K562 (cell line): ENCODE results near the gene NLRP10. TPM values are rescaled to one million over a fixed set of nuclear protein-coding genes. Genes with fewer than 3 reads are reported as not detected.

ENCODE experiments used
- ATAC-seq: fragments of 200-7000 bp; cut with Tn5 transposase; 3 replicates; pipeline ENCODE4 v1.9.1; 2020; ENCODE audit warnings: moderate library complexity
- BruUV-seq: library from RNA; stranded (reverse); fragments of 400-500 nt; replicated peaks from 2 replicates; lab custom pipeline; 2021; lab: Mats Ljungman, UMichigan
- CTCF ChIA-PET: fragments of 300-600 bp; formaldehyde crosslinking; extraction: SDS; loops from one replicate; lab custom pipeline; 2021; ENCODE audit warnings: low intra/inter-chr PET ratio; lab: Yijun Ruan, JAX
- POLR2A ChIA-PET: fragments of 300-600, 350-650 bp; sonication (Branson Sonifier 250); formaldehyde crosslinking; extraction: SDS; loops from one replicate; lab custom pipeline; 2021; ENCODE audit warnings: antibody characterized with exemption, inconsistent platforms; lab: Yijun Ruan, JAX
- DNase-seq, 4 experiments: peaks; one replicate each; pipeline versions ENCODE4 v3.0.0 to v3.0.0-alpha.2; 2011 to 2018; ENCODE audit warnings: low spot score in 3 of 4, mixed read lengths in 3 of 4; ENCODE audit errors: extremely low read depth in 1 of 4
- FAIRE-seq: peaks from 2 replicates; lab custom pipeline; 2011; peaks lifted over from hg19 to GRCh38; lab: Jason Lieb, UNC
- H2AFZ ChIP-seq: 2 replicates; pipeline ENCODE4 v1.6.0; 2011; ENCODE audit warnings: low read depth, low read length, control low read depth, inconsistent platforms
- H3K27ac ChIP-seq: fragments of 200-600 bp; 3 replicates; pipeline ENCODE4 v1.8.0; 2011; ENCODE audit warnings: low read depth, mild to moderate bottlenecking, control low read depth, inconsistent platforms, low read length, moderate library complexity, mixed read lengths; ENCODE audit errors: extremely low read depth
- H3K27me3 ChIP-seq, 2 experiments: fragments of 300-600 bp in 1 of 2; 2 replicates in 1 of 2; 3 replicates in 1 of 2; pipeline versions ENCODE4 v1.6.0 to v1.8.0; 2011; ENCODE audit warnings: inconsistent platforms in 2 of 2, low read length in 2 of 2, mild to moderate bottlenecking in 1 of 2, mixed read lengths in 1 of 2, moderate library complexity in 1 of 2; ENCODE audit not compliant: control insufficient read depth in 2 of 2, insufficient read depth in 2 of 2
- H3K36me3 ChIP-seq: fragments of 300-600 bp; 3 replicates; pipeline ENCODE4 v1.8.0; 2011; ENCODE audit warnings: mild to moderate bottlenecking, low read length, inconsistent platforms; ENCODE audit not compliant: control insufficient read depth, insufficient read depth
- H3K4me1 ChIP-seq, 2 experiments: fragments of 200-600 bp in 1 of 2; replicated peaks in 1 of 2; 2 replicates in 1 of 2; 3 replicates in 1 of 2; pipeline versions ENCODE4 v1.5.1 to v1.8.0; 2011; ENCODE audit warnings: inconsistent platforms in 2 of 2, low read length in 2 of 2, mild to moderate bottlenecking in 1 of 2, mixed read lengths in 1 of 2, moderate library complexity in 1 of 2; ENCODE audit not compliant: control insufficient read depth in 2 of 2, insufficient read depth in 2 of 2
- H3K4me2 ChIP-seq: 2 replicates; pipeline ENCODE4 v1.6.1; 2011; ENCODE audit warnings: low read length, control low read depth, inconsistent platforms, mixed read lengths; ENCODE audit not compliant: insufficient read depth
- H3K4me3 ChIP-seq: fragments of 200-600 bp; sonication (generic), shearing (Covaris generic); 2 replicates; pipeline ENCODE4 v1.5.1; 2016; ENCODE audit warnings: control low read depth, inconsistent platforms
- H3K79me2 ChIP-seq: fragments of 200-600 bp; 3 replicates; pipeline ENCODE4 v1.8.0; 2011; ENCODE audit warnings: low read length, inconsistent platforms; ENCODE audit not compliant: control insufficient read depth, insufficient read depth
- H3K9ac ChIP-seq, 2 experiments: 2 replicates each; pipeline versions ENCODE4 v1.6.0 to v1.6.1; 2011; ENCODE audit warnings: low read depth in 2 of 2, low read length in 2 of 2, control low read depth in 1 of 2, inconsistent platforms in 1 of 2, mild to moderate bottlenecking in 1 of 2, mixed read lengths in 1 of 2; ENCODE audit not compliant: insufficient read depth in 1 of 2
- H3K9me1 ChIP-seq: one replicate; pipeline ENCODE4 v1.6.0; 2011; ENCODE audit warnings: inconsistent platforms, mild to moderate bottlenecking, low read length, moderate library complexity; ENCODE audit not compliant: control insufficient read depth, insufficient read depth
- H3K9me3 ChIP-seq: replicated peaks from 2 replicates; pipeline ENCODE4 v1.5.1; 2011; ENCODE audit warnings: low read depth, low read length, inconsistent platforms; ENCODE audit not compliant: control insufficient read depth, insufficient read depth
- H4K20me1 ChIP-seq: replicated peaks from 2 replicates; pipeline ENCODE4 v1.6.1; 2011; ENCODE audit warnings: low read length, inconsistent platforms, mixed read lengths; ENCODE audit not compliant: control insufficient read depth, insufficient read depth
- RERE ChIP-seq: sonication (generic); formaldehyde crosslinking; IDR thresholded peaks from 2 replicates; pipeline ENCODE4 v1.8.0; 2023; ENCODE audit warnings: missing genetic modification reagents, mild to moderate bottlenecking, borderline replicate concordance
- RNF219 ChIP-seq: fragments of 250-450 bp; sonication (Bioruptor Pico); IDR thresholded peaks from 2 replicates; pipeline ENCODE4 v1.5.0; 2022; ENCODE audit warnings: mild to moderate bottlenecking
- WGBS: fragments of 100-300 bp; shearing (Covaris generic); methylation state at CpG from one replicate; pipeline ENCODE4 v1.1.6; 2016; ENCODE audit warnings: low coverage, mixed read lengths; ENCODE audit not compliant: insufficient coverage; ENCODE audit errors: missing lambda C conversion rate; 5-methylcytosine and 5-hydroxymethylcytosine counted together
- in situ Hi-C: fragments of 300-500 bp; cut with MboI; formaldehyde crosslinking; loops from 4 replicates; pipeline ENCODE4 v1.15.0; 2018; ENCODE audit warnings: inconsistent platforms, mixed read lengths
- intact Hi-C: fragments of 100-400 bp; cut with micrococcal nuclease; formaldehyde crosslinking; loops from 2 replicates; pipeline ENCODE4 v1.14.2; 2022
- polyA plus RNA-seq, 8 experiments: library from polyadenylated mRNA; depleted of rRNA in 4 of 8; stranded (reverse) in 5 of 8; unstranded in 3 of 8; fragments of >200 nt; fragmentation: Nextera tagmentation in 2 of 8; fragmentation: Illumina TruSeq in 1 of 8; extraction: Ambion mirVana in 2 of 8; extraction: Trizol in 1 of 8; gene quantifications; 2 replicates each; pipeline versions ENCODE4 v1.2.1 to v1.2.3, GENCODE V29; 2011 to 2014; ENCODE audit warnings: inconsistent platforms in 1 of 8, missing spikeins in 1 of 8
- total RNA-seq, 7 experiments: library from RNA; depleted of rRNA in 6 of 7; stranded (reverse); fragments of >200 nt in 6 of 7; fragmentation: Illumina TruSeq in 2 of 7; extraction: Trizol in 2 of 7; gene quantifications; 2 replicates each; pipeline versions ENCODE4 v1.2.1 to v1.2.3, GENCODE V29; 2011 to 2021; ENCODE audit warnings: low replicate concordance in 1 of 7

Gene NLRP10
- total and polyA plus RNA-seq, 9 of the 15 experiments (the other 6 are each of a cell fraction or from before 2014, with no cell fraction given): 0.04 to 0.14 (median 0.09) TPM; not detected in 6

- no peak overlapping the region for H3K27ac ChIP-seq
- FAIRE-seq: no peak
Measured at GRCh38 chr11:8003187-8003586, 37.9 kb upstream of the NLRP10 start.

More at GRCh38 chr11:8003187-8003586, 37.9 kb upstream of the NLRP10 start:
- 59% methylated on average over 7 of the region's 7 CpGs for WGBS
- in situ Hi-C loops: no loop called here
- no peak for ATAC-seq
- Histone ChIP-seq H3K27me3 (peaks cover 0 to 3% of the 10 kb centered on the region in 2 experiments; a peak in 1 of 5 replicates), H3K4me2 (no peak overlapping the region), H4K20me1 (0 out of 2 replicates have a peak, but pooled peaks cover 5% of the 10 kb centered on the region), H3K9ac (no peak overlapping the region), H3K9me1 (no peaks in the 10 kb centered on the region), H3K36me3 (peaks cover 3% of the 10 kb centered on the region; the same call in 1 of the 3 replicates), H3K79me2 (no peaks in the 10 kb centered on the region)
- intact Hi-C loops: no loop called here
- TF ChIP-seq RNF219 (CRISPR knock-in tag) (no peak), RERE (no peak)
- TF ChIP-seq, all 486 proteins: peak for 0
- H2AFZ ChIP-seq: no peak overlapping the region
- BruUV-seq: no TSS peak
- H3K4me3 ChIP-seq: no peak overlapping the region
- ChIA-PET POLR2A (interaction anchor here (0.6 to 1.0 kb wide), 2 partner anchors 14 to 97 kb away, joined by 3 read pairs; no protein-coding TSS in a partner anchor), CTCF (no interaction called here)
- no peak for DNase-seq
- no peaks in the 10 kb centered on the region for H3K4me1 ChIP-seq
- no peaks in the 10 kb centered on the region for H3K9me3 ChIP-seq
